Mesenteric fat pad (tissue), 1 donor: ENCODE data around the gene C19orf73. TPM values are rescaled to one million over a fixed set of nuclear protein-coding genes. Genes with fewer than 3 reads are reported as not detected.
"Not testable (repeated sequence)": the region's sequence is repeated elsewhere in the genome, so short reads cannot be mapped to it uniquely, and the experiment has no call there.

Experiments used
- DNase-seq: peaks from one replicate; pipeline ENCODE4 v3.0.0-alpha.2; 2020; ENCODE audit warnings: low spot score
- total RNA-seq: library from RNA; stranded (reverse); fragmentation: NEBNext Ultra II Directional; extraction: Animal tissue kit (Norgen Biotek cat#: 25700); gene quantifications from one replicate; pipeline ENCODE4 v1.2.1, GENCODE V29; 2021
- donor health status: DM: yes; HTN: yes; CAD: no.

The C19orf73 gene
- total RNA-seq, 1 donor from 2014 or later = not detected

DNA sequence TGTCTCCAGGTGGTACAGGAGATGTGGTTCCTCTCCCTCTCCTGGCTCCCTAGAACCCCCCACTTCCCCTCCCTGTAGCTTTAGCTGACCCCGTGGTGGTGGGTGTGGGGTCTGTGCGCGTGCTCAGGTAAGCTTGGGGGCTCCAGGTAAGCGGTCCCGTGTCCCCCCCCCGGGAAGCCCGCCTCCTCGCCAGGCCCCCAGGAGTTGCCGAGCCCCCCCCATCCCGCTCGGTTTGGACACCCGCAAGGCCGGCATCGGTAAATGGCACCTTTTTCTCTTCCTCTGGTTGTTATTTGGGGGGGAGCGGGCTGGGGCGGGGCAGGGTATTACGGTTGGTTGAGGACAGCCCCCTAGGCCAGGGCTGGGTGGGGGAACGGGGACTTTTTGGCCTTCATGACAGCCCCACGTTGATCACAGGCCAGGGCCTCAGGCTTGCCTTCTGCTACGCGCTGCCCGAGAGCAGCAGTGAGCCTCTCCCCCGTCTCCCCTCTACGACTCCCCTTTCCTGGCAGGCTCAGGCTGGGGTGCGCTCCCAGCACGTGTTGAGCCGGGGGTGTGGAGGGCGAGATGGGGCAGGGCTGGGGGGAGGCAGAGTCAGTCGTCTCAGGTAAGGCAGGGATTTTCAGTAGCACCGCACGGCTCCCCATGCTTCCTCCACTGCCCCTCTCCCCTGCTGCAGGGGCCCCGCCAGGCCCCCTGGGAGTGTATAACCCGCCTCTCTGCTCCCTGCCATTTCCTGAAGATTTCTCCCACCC lies 15.4 kb downstream of the C19orf73 start:
- DNase-seq = no peak

DNA sequence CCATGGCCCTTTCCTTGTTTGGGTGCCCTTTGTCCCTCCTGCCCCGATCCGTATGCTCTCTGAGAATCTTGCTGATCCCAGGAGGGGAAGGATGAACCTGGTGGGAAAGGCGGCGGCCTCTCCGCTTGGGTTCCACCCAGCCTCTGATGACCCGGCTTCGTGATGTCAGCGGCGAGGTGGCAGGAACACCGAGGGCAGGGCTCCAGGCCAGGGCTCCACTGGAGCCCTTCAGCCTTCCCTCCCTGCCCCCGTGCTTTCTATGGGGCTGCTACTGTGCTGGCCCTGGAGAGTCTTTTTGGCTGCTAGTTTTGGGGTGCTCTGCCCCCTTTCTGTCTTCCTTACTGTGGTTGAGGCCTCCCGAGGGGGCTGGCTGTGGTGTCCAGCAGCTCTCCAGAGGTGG lies 16.6 kb downstream of the C19orf73 start:
- no peak for DNase-seq

DNA sequence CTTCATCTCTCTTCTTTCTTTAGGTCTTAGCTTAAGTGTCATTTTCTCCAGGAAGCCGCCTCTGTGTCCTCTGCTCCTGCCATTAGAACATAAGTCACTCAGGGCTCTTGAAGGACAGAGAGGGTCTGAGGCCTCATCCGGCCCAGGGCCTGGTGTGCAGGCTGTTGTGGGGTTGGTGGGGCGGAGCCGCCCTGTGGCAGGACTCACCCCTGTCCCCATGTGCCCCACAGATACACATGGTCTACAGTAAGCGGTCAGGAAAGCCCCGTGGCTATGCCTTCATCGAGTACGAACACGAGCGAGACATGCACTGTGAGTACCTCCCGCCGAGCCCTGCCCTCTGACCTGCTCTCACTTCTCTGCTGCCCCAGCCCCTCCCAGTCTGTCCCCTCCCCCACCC lies 17.8 kb downstream of the C19orf73 start:
- no peak for DNase-seq

DNA sequence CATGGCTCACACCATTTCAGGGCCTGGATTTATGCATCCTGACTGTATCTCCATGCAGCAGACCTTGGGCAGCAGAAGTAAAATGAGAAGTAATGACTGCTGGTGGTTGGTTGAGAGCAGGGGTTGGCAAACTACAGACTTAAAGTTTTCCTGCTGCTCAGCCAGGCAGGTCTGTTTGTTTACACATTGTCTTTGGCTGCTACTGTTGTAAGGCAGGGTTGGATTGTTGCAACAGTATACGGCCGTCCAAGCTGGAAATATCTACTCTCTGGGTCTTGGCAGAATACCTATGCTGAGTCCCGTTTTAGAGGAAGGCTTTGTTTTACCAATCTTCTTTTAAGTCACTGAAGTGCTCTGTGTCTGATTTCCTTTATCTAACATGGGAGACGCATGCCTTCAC lies 20.1 kb downstream of the C19orf73 start:
- no peak for DNase-seq

DNA sequence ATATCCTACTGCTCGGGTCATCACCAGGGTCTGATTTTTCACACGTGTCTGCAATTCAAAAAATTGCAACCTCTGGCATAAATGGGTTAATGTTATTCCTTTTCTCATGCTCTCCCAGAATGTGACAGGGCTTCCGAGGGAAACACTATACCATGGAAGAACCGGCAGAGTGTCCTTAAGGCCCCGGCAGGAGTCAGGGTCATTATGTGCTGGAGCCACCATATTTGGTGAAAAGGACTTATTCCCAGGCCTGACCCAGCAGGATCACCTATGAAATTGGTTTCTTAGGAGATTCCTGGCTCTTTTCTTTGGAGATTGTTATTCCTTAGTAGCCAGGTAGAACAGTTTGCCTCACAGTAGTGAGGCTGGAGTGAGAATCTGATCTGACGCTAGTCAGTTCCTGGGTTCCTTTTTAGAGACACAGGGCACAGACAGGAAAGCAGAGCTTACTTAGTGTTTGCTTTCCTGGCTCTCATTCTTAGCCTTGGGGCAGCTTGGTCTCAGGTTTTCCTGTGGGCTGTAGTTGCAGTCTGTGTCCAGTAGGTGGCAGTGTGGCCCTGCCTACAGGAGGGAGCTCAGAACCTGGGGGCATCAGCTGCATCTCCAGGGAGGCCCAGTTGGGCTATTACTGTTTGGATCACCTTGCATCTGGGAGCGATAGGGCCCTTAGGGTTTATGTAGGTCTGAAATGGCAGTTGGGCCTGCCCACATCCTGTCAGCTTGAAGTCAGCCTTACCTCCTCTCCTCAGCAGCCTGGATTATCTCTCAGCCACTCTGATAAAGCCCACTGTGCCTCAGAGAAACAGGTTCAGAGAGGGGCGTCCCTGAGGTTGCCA lies 21.3 kb downstream of the C19orf73 start:
- no peak for DNase-seq

DNA sequence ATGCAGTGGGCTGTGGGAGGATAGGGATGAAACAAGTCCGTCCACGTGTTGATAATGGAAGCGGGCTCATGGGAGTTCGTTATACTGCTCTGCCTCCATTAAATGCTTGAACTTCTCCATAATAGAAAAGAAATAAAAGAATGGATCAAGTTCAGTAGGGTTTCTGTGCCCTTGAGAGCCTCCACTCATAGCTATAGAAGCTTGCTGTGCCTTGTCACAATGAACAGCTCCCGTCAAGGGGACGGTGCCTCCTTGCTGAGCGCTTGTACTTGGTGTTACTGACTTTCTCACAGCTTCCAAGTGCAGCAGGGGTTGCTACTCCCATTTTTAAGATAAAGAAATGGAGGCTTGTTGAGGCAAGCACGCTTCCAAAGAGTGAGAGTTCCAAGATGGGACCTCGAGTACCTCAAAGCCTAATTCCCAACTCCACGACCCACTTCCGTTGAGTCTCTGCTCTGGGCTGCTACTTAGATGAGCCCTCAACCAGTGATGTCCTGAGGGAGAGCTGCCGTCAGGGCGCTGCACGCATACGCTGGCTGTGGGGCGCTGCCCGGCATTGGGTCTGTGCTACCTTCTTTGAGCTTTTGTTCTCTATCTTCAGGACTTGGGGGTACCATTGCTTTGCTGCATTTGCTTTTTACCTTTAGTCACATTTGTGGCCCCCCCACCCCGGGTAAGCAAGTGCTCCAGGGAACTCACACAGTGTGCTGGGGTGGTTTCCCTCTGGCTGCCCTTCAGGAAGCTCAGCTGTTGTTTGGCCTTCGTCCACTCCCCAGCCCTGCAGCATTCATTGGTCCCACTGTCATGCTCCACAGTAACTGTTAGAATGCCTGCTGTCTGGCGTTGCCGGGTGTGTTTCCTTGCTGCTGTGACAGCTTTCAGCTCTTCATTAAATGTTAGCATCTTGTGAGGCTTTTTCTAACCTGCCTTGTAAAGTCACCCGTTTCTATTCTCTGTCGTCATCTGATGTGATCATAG lies 24.1 kb downstream of the C19orf73 start:
- DNase-seq = no peak

DNA sequence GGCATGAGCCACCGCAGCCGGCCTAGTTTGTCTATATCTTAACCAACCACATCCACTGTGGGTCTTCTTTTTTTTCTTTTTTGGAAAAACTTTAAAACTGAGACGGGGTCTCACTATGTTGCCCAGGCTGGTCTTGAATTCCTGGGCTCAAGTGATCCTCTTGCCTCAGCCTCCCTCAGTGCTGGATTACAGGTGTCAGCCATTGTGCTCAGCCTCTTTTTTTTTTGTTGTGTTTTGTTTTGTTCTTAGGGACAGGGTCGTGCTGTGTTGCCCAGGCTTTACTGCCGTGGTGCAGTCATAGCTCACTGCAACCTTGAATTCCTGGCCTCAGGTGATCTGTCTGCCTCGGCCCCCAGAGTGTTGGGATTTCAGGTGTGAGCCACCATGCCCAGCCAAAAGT lies 26.3 kb downstream of the C19orf73 start:
- no peak for DNase-seq

DNA sequence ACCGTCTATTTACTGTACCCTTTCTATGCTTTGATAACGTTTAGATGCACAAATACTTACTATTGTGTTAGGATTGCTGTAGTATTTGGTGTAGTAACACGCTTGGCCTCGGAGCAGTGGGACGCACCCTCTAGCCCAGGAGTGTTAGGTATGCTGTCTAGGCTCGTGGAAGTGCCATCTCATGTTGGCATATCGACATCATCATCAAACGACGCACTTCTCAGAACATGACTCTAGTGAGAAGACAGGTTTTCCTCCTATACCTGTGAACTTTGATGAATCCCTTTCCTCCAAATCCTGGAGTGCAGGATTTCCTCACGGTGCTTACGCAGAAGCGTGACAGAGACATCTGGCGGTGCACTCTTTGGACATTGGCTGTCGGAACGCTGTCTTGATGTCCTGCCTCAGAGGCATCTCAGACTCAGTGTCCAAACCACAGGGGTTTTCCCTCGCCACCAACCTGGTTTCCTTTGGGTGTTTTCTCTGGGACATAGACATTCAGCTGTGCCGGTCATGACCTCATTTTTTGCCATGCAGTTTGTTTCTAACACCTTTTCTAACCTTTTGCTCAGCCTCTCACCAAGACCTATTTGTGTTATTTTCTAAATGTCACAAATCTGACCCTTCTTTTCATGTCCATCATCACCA lies 27.4 kb downstream of the C19orf73 start:
- no peak for DNase-seq

DNA sequence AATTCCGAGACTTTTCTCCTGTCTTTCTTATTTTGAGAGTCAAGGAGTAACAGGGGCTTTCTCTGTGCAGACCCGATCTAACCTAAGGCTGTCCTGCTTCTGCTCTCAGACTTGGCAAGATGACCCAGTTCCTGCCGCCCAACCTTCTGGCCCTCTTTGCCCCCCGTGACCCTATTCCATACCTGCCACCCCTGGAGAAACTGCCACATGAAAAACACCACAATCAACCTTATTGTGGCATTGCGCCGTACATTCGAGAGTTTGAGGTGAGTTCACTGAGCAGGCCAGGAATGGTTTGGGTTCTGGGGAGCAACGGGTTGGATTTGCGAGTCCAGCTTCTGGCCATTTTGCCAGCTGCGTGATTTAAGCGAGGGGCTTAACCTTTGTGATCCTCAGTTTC lies 32.6 kb downstream of the C19orf73 start:
- DNase-seq = no peak

DNA sequence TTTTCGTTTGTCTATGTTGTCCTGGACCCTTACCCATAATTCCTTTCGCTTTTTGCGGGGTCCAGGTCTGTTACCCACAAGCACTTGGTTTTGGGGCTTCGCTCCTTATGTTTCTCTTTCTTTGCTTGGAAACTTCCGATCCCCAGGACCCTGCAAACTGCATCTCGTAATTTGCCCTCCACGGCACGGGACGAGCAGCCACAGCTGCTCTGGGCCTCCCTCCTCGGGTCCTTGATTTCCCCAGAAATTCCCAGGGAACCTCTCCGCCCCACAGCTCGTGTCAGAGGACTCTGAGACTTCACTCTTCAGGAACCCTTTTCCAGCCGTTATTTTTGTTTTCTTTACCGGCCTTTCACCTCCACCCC lies 33.1 kb downstream of the C19orf73 start:
- no peak for DNase-seq

DNA sequence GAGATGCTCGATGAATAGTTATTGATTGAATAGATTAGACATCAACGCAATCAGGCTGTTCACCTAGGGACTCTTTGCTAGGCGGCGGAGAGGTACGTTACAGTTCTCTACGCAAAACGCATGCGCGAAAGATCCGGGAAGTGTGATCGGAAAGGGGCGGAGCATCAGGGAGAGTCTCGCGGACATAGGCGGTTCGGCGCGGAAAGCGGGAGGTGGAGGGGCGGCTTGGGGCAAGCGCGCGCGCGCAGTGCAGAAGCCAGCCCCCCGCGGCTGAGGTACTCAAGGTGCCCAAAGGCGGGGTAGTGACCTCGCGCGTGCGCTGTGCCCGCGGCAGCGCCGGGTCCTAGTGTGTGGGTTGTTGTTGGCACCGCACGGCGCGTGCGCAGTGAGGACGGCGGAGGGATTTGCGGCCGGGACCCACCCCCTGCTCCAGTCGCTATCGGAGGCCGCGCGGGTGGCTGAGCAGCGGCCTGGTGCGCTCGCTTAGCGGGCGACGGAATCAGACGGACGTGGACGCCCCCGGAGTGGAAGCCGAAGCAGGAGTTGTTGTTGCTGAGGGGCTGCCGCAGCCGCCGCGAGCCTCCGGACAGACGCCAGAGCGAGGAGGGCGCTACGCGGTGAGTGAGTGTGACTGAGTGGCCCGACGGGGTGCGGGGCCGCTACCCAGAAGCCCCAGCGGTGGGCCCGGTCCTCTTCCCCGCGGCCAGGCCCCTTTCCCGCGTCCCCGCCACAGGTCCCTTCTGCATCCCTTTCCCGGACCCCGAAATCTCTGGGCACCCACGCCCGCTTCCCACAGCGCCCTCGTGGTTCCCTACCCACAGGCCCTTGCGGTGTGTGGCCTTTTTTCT lies 33.7 kb downstream of the C19orf73 start, which contains the start of gene SNRNP70:
Gene SNRNP70, plus strand, starts transcription at position 432 of the 848 bp plus-strand sequence. CDS start 964 bp downstream, outside the sequence.
- peak; percentile 100 for DNase-seq

DNA sequence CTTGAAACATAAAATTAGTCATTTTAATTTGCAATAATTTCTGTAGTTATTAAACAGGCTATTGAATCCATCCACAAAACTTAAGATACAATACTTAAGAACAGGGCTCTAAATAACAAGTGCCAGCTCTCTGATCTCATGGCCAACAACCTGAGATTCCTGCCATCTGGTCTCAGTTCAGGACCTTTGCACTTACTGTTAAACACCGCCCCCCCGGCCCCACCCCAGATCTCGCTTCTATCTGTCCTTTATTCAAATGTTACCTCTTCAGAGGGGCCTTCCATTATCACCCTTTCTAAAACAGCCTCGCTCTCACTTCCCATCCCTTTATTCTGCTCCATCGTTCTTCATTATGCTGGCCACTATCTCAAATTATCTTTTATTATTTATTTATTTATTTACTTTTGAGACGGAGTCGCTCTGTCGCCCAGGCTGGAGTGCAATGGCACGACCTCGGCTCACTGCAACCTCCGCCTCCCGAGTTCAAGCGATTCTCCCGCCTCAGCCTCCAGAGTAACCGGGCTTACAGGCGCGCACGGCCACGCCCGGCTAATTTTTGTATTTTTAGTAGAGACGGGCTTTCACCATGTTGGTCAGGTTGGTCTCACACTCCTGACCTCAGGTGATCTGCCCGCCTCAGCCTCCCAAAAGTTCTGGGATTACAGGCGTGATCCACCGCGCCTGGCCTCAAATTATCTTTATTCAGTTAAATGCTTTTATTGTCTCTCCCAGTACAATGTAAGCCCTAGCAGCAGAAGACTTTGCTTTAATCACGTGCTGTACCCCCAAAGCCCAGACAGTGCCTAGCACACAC lies 34.5 kb downstream of the C19orf73 start:
- no peak for DNase-seq

DNA sequence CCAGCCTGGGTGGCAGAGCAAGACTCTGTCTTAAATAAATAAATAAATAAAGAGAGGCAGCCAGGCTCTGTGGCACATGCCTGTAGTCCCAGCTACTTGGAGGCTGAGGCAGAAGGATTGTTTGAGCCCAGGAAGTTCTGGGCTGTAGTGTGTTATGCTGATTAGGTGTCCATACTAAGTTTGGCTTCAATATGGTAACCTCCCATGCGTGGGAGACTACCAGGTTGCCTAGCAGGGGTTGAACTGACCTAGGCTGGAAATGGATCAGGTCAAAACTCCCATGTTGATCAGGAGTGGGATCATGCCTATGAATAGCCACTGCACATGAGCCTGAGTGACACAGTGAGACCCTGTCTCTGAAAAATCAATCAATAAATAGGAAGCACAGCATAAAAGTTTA lies 37.7 kb downstream of the C19orf73 start:
- no peak for DNase-seq

DNA sequence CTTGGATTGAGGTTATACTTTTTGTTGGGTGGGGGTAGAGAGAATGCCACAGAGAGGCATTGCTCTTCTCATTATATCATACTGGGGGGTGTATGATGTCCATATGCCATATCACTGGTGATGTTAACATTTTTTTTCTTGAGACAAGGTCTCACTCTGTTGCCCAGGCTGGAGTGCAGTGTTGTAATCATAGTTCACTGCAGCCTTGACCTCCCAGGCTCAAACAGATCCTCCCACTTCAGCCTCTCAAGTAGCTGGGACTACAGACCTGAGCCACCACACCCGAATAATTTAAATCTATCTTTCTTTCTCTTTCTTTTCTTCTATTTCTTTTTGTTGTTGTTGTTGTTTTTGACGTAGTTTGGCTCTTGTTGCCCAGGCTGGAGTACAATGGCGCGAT lies 38.6 kb downstream of the C19orf73 start:
- no peak for DNase-seq

DNA sequence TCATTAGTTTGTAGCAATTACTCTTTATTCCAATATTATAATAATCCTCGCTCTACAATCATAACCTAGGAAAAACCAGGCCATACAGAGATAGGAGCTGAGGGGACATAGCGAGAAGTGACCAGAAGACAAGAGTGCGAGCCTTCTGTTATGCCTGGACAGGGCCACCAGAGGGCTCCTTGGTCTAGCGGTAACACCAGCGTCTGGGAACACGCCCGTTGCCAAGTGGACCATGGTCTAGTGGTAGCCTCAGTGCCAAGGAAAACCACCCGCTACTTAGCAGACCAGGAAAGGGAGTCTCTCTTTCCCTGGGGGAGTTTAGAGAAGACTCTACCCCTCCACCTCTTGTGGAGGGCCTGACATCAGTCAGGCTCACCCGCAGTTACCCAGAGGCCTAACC lies 44.1 kb downstream of the C19orf73 start:
- not testable (repeated sequence) for DNase-seq

DNA sequence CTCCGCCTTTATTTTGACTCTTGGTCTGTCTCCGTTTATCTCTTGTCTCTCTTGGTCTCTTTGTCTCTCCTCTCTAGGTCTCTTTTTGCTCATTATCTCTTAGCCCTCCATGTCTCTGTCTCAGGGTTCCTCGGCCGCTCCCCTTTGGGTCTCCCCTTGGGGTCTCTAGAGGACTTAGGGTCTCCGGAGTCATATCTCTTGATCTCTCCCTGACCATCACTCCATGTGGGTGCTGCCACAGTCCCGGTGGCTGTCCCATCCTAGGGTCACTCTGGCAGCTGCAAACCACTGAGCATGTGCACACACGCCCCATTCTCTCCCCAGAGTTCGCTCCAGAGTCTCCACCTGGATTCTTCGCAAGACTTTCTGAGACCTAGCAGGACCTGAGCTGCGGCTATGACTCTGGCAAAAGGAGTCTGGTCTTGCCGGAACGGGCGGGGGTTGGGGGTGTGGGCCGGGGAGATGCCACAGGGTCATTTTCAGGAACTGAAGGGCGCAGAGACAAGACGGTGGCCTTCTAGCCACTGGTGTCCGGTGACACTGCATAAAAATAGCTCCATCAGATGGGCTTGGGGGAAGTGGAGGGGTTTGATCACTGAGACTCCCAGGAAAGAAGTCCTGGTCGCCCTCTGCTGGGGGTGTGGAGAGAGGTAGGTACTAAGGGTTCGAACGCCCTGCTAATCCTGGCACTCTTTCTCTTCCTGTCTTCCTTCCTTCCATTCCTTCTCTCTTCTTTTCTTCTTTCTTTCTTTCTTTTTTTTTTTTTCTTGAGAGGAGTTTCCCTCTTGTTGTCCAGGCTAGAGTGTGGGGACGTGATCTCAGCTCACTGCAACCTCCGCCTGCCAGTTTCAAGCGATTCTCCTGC lies 45.2 kb downstream of the C19orf73 start:
- DNase-seq = no peak

DNA sequence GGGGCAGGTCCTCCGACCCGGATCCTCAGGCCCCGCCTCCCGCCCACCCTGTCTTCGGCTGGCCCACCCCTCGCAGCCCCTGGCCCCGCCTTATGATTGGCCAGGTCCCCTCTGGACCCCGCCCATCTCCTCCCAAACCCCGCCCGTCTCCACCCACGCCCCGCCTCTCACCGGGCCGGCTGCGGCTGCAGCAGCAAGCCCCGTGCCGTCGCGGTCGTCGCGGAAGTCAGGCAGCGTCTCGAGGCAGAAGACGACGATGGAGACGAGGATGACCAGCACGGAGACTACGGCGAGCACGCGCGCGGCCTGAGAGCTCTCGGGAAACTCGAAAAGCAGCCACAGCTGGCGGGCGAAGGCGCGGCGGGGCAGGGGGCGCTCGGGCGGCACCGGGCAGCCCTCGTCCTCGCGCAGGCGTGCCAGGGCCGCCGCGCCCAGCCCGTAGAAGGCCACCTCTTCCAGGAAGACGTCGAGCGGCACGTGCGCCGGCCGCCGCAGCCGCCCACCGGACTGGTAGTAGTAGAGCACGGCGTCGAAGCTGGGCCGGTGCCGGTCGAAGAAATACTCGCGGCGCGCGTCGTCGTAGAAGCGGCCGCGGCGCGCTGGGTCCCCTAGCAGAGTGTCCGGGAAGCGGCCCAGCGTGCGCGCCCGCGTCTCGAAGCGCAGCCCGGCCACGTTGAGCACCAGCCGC lies 46.9 kb downstream of the C19orf73 start:
- DNase-seq = no peak
